H1 (cell line): Measurements from ENCODE around the gene BIVM. TPM values are rescaled to one million over a fixed set of nuclear protein-coding genes. Genes with fewer than 3 reads are reported as not detected.

ENCODE experiments used
- CTCF ChIA-PET: fragments of 300-600 bp; sonication (Branson Sonifier 250); formaldehyde crosslinking; loops from one replicate; lab custom pipeline; 2021; ENCODE audit not compliant: partially characterized antibody; lab: Charles Lee
- POLR2A ChIA-PET: fragments of 300-600 bp; sonication (Branson Sonifier 250); formaldehyde crosslinking; loops from one replicate; lab custom pipeline; 2021; ENCODE audit warnings: inconsistent platforms; ENCODE audit not compliant: partially characterized antibody; lab: Charles Lee
- DNase-seq, 2 experiments: peaks; one replicate each; pipeline versions ENCODE4 v3.0.0 to v3.0.0-alpha.2; 2010 to 2022; ENCODE audit warnings: low spot score in 2 of 2, low read depth in 1 of 2, mixed read lengths in 1 of 2
- FAIRE-seq: peaks from 2 replicates; lab custom pipeline; 2011; peaks lifted over from hg19 to GRCh38; lab: Jason Lieb, UNC
- H2AFZ ChIP-seq: 2 replicates; pipeline ENCODE4 v1.8.1; 2012; ENCODE audit warnings: low read length, inconsistent platforms
- H2AK5ac ChIP-seq: 2 replicates; pipeline ENCODE4 v1.6.1; 2013; ENCODE audit warnings: low read depth, low read length
- H2BK120ac ChIP-seq: replicated peaks from 2 replicates; pipeline ENCODE3; 2013; ENCODE audit warnings: low read depth, low read length, inconsistent platforms
- H2BK12ac ChIP-seq: 2 replicates; pipeline ENCODE4 v1.6.1; 2013; ENCODE audit warnings: low read depth, low read length
- H2BK15ac ChIP-seq: 2 replicates; pipeline ENCODE4 v1.6.1; 2013; ENCODE audit warnings: low read length
- H2BK20ac ChIP-seq: 2 replicates; pipeline ENCODE4 v1.6.1; 2013; ENCODE audit warnings: low read length
- H2BK5ac ChIP-seq: 2 replicates; pipeline ENCODE4 v1.6.1; 2013; ENCODE audit warnings: low read depth, low read length
- H3K14ac ChIP-seq: 2 replicates; pipeline ENCODE4 v1.6.1; 2013; ENCODE audit warnings: inconsistent platforms; ENCODE audit not compliant: insufficient read length
- H3K18ac ChIP-seq: 2 replicates; pipeline ENCODE4 v1.6.1; 2013; ENCODE audit warnings: low read length; ENCODE audit errors: extremely low read depth
- H3K23ac ChIP-seq: 2 replicates; pipeline ENCODE4 v1.6.1; 2013; ENCODE audit warnings: inconsistent platforms; ENCODE audit not compliant: insufficient read length
- H3K23me2 ChIP-seq: 2 replicates; pipeline ENCODE4 v1.6.1; 2013; ENCODE audit warnings: low read depth, low read length
- H3K27ac ChIP-seq: 2 replicates; pipeline ENCODE4 v1.6.1; 2011; ENCODE audit warnings: low read depth, low read length, inconsistent platforms
- H3K27me3 ChIP-seq, 4 experiments: replicated peaks in 1 of 4; 1 replicate in 1 of 4; 2 replicates in 3 of 4; pipeline versions ENCODE4 v1.6.1 to v1.8.1; 2011 to 2013; ENCODE audit warnings: low read length in 3 of 4, mild to moderate bottlenecking in 3 of 4, inconsistent platforms in 2 of 4, mixed read lengths in 2 of 4, moderate library complexity in 1 of 4; ENCODE audit not compliant: control insufficient read depth in 3 of 4, insufficient read depth in 3 of 4; ENCODE audit errors: extremely low read depth in 1 of 4
- H3K36me3 ChIP-seq, 4 experiments: 2 replicates each; pipeline versions ENCODE4 v1.6.1 to v1.8.1; 2011 to 2013; ENCODE audit warnings: mild to moderate bottlenecking in 4 of 4, low read length in 3 of 4, moderate library complexity in 2 of 4, control low read depth in 1 of 4, inconsistent platforms in 1 of 4; ENCODE audit not compliant: insufficient read depth in 4 of 4, control insufficient read depth in 2 of 4
- H3K4ac ChIP-seq: replicated peaks from 2 replicates; pipeline ENCODE3; 2013; ENCODE audit warnings: low read length, low read depth, mixed read lengths, inconsistent platforms; ENCODE audit not compliant: insufficient read length
- H3K4me1 ChIP-seq, 4 experiments: replicated peaks in 1 of 4; 1 replicate in 1 of 4; 2 replicates in 3 of 4; pipeline versions ENCODE4 v1.6.1 to v1.8.1; 2011 to 2013; ENCODE audit warnings: low read length in 3 of 4, inconsistent platforms in 2 of 4, mixed read lengths in 1 of 4; ENCODE audit not compliant: insufficient read depth in 4 of 4, control insufficient read depth in 3 of 4
- H3K4me2 ChIP-seq, 2 experiments: 2 replicates each; pipeline versions ENCODE4 v1.6.1 to v1.8.1; 2011 to 2013; ENCODE audit warnings: low read depth in 2 of 2, low read length in 2 of 2, control low read depth in 1 of 2, inconsistent platforms in 1 of 2, mild to moderate bottlenecking in 1 of 2; ENCODE audit not compliant: insufficient read depth in 1 of 2
- H3K4me3 ChIP-seq, 4 experiments: fragments of 200-600, 300-600 bp in 1 of 4; sonication (generic), shearing (Covaris generic), sonication (Bioruptor Twin) in 1 of 4; 2 replicates each; pipeline versions ENCODE4 v1.5.1 to v1.8.1; 2011 to 2016; ENCODE audit warnings: low read length in 4 of 4, low read depth in 3 of 4, control low read depth in 2 of 4, inconsistent platforms in 2 of 4, mild to moderate bottlenecking in 2 of 4, mixed read lengths in 1 of 4, moderate library complexity in 1 of 4; ENCODE audit not compliant: insufficient read depth in 2 of 4; ENCODE audit errors: extremely low read depth in 1 of 4
- H3K56ac ChIP-seq: replicated peaks from 2 replicates; pipeline ENCODE3; 2013; ENCODE audit warnings: low read depth, mild to moderate bottlenecking, mixed read lengths, low read length, inconsistent platforms; ENCODE audit not compliant: insufficient read length
- H3K79me1 ChIP-seq: 2 replicates; pipeline ENCODE4 v1.6.1; 2013; ENCODE audit warnings: low read depth, low read length, control low read depth
- H3K79me2 ChIP-seq, 2 experiments: 2 replicates each; pipeline versions ENCODE4 v1.6.1 to v1.8.1; 2012 to 2013; ENCODE audit warnings: low read length in 2 of 2, mild to moderate bottlenecking in 2 of 2, inconsistent platforms in 1 of 2; ENCODE audit not compliant: insufficient read depth in 2 of 2, control insufficient read depth in 1 of 2
- H3K9ac ChIP-seq, 4 experiments: replicated peaks in 1 of 4; 1 replicate in 1 of 4; 2 replicates in 3 of 4; pipeline versions ENCODE4 v1.6.1 to v1.8.1; 2011 to 2013; ENCODE audit warnings: low read depth in 3 of 4, low read length in 3 of 4, control low read depth in 2 of 4, mild to moderate bottlenecking in 2 of 4, moderate library complexity in 2 of 4, inconsistent platforms in 1 of 4; ENCODE audit errors: extremely low read depth in 1 of 4
- H3K9me3 ChIP-seq, 2 experiments: 2 replicates each; pipeline versions ENCODE4 v1.6.1 to v1.8.1; 2012 to 2013; ENCODE audit warnings: mild to moderate bottlenecking in 2 of 2, moderate library complexity in 2 of 2, control low read depth in 1 of 2, inconsistent platforms in 1 of 2, low read depth in 1 of 2, low read length in 1 of 2, mixed read lengths in 1 of 2; ENCODE audit not compliant: insufficient read depth in 2 of 2
- H4K20me1 ChIP-seq, 2 experiments: replicated peaks in 1 of 2; 2 replicates each; pipeline versions ENCODE3 to v1.8.1; 2011 to 2013; ENCODE audit warnings: inconsistent platforms in 2 of 2, low read length in 2 of 2, mild to moderate bottlenecking in 1 of 2; ENCODE audit not compliant: insufficient read depth in 2 of 2, control insufficient read depth in 1 of 2
- H4K5ac ChIP-seq: 2 replicates; pipeline ENCODE4 v1.6.1; 2013; ENCODE audit warnings: low read length, low read depth, mixed read lengths, inconsistent platforms; ENCODE audit not compliant: insufficient read length
- H4K8ac ChIP-seq: 2 replicates; pipeline ENCODE4 v1.8.0; 2013; ENCODE audit warnings: mild to moderate bottlenecking, moderate library complexity, low read length, inconsistent platforms; ENCODE audit not compliant: insufficient read depth; ENCODE audit errors: extremely low read depth
- H4K91ac ChIP-seq: replicated peaks from 2 replicates; pipeline ENCODE3; 2013; ENCODE audit warnings: low read length, mixed read lengths, inconsistent platforms; ENCODE audit not compliant: insufficient read length
- BACH1 ChIP-seq: IDR thresholded peaks from 2 replicates; pipeline ENCODE4 v1.6.1; 2012; ENCODE audit warnings: low read length, improper control_type of control experiment
- CBX8 ChIP-seq: fragments of 300-800, 300-1000 bp; sonication (generic); IDR thresholded peaks from 2 replicates; pipeline ENCODE4 v1.7.1; 2016; ENCODE audit warnings: low read depth, low read length, borderline replicate concordance
- CEBPB ChIP-seq: IDR thresholded peaks from 2 replicates; pipeline ENCODE4 v1.6.1; 2012; ENCODE audit warnings: low read depth, low read length
- JUN ChIP-seq: IDR thresholded peaks from 2 replicates; pipeline ENCODE4 v1.6.1; 2011; ENCODE audit warnings: low read depth, mild to moderate bottlenecking, improper control_type of control experiment, low read length
- RAD21 ChIP-seq, 2 experiments: IDR thresholded peaks in 1 of 2; conservative IDR thresholded peaks in 1 of 2; 2 replicates each; pipeline ENCODE4 v1.6.1; 2011; ENCODE audit warnings: low read depth in 2 of 2, low read length in 2 of 2, improper control_type of control experiment in 1 of 2, inconsistent platforms in 1 of 2, mild to moderate bottlenecking in 1 of 2, moderate library complexity in 1 of 2
- RBBP5 ChIP-seq: IDR thresholded peaks from 2 replicates; pipeline ENCODE4 v1.7.1; 2012; ENCODE audit warnings: low read depth, mild to moderate bottlenecking, inconsistent platforms, low read length, moderate library complexity, borderline replicate concordance
- RFX5 ChIP-seq: IDR thresholded peaks from 2 replicates; pipeline ENCODE4 v1.6.1; 2011; ENCODE audit warnings: low read depth, low read length, improper control_type of control experiment, borderline replicate concordance
- SRF ChIP-seq: IDR thresholded peaks from 2 replicates; pipeline ENCODE4 v1.6.1; 2011; ENCODE audit warnings: mild to moderate bottlenecking, low read depth, low read length, moderate library complexity
- WGBS, 2 experiments: shearing (Covaris generic) in 1 of 2; methylation state at CpG; one replicate each; pipeline versions ENCODE4 v1.1.6 to v1.1.7; 2013 to 2015; ENCODE audit warnings: low lambda C conversion rate in 2 of 2, mixed read lengths in 2 of 2, inconsistent platforms in 1 of 2, low coverage in 1 of 2, missing lambda C conversion rate in 1 of 2; ENCODE audit not compliant: insufficient replicate concordance in 2 of 2, insufficient coverage in 1 of 2, insufficient read length in 1 of 2; ENCODE audit errors: extremely low coverage in 1 of 2, missing lambda C conversion rate in 1 of 2; 5-methylcytosine and 5-hydroxymethylcytosine counted together
- polyA plus RNA-seq, 7 experiments: library from polyadenylated mRNA; depleted of rRNA in 3 of 7; stranded (reverse) in 5 of 7; unstranded in 2 of 7; fragments of >200 nt in 5 of 7; fragments of 200-250 nt in 2 of 7; gene quantifications; 1 replicate in 5 of 7; 2 replicates in 1 of 7; 4 replicates in 1 of 7; pipeline versions ENCODE4 v1.2.1 to v1.2.3, GENCODE V29; 2011 to 2013; ENCODE audit warnings: missing spikeins in 2 of 7, mixed read lengths in 2 of 7
- total RNA-seq: library from RNA; stranded (reverse); fragmentation: NEBNext Ultra II Directional; extraction: Animal tissue kit (Norgen Biotek cat#: 25700); gene quantifications from 2 replicates; pipeline ENCODE4 v1.2.1, GENCODE V29; 2021
- TF ChIP-seq, protein P1 (sequence below): IDR thresholded peaks from 2 replicates; pipeline ENCODE4 v1.6.1; 2012; ENCODE audit warnings: low read length, inconsistent platforms
- TF ChIP-seq, protein P2 (sequence below): IDR thresholded peaks from 2 replicates; pipeline ENCODE4 v1.6.1; 2012; ENCODE audit warnings: inconsistent platforms
- TF ChIP-seq, protein P3 (sequence below): IDR thresholded peaks from 2 replicates; pipeline ENCODE4 v1.6.1; 2012; ENCODE audit warnings: inconsistent platforms

Gene BIVM
- total and polyA plus RNA-seq, 2 of the 8 experiments (the other 6 are each of a cell fraction or from before 2014, with no cell fraction given), result 1.8 to 5.5 TPM

DNA sequence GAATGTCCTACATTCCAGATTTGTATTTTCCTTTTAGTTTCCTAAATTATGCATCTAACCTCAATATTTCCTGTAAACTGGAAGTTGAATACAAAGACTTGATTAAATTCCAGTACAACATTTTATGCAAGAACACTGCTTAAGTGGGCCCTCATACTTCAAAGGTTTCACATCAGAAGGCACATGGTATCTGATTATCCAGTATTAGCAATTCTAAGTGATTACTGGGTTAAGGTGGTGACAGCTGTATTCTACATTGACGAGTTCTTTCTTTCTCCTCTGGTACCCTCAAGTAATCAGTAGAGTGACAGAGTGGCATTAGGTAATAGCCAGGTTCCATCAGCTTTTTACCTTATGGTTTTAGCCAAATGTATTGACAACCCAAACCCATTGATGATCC is 18.3 kb downstream of the BIVM start:
- Histone ChIP-seq H3K4me3 (no peak overlapping the region), H3K14ac (no peak overlapping the region), H4K5ac (no peak overlapping the region), H3K9ac (no peak overlapping the region), H3K4me2 (no peak overlapping the region), H3K4me1 (no peaks in the 10 kb centered on the region), H3K23ac (no peak overlapping the region), H3K9me3 (no peaks in the 10 kb centered on the region), H2AFZ (no peak overlapping the region), H4K91ac (no peak overlapping the region), H4K20me1 (no peaks in the 10 kb centered on the region), H2BK12ac (no peak overlapping the region), H3K27ac (no peak overlapping the region), H2BK5ac (no peak overlapping the region), H3K79me1 (no peaks in the 10 kb centered on the region), H2BK15ac (no peak overlapping the region), H3K18ac (no peak overlapping the region), H3K36me3 (no peaks in the 10 kb centered on the region), H3K79me2 (no peaks in the 10 kb centered on the region), H2BK120ac (no peak overlapping the region), H2BK20ac (no peak overlapping the region), H3K4ac (no peak overlapping the region), H3K56ac (no peak overlapping the region), H3K27me3 (no peaks in the 10 kb centered on the region), H3K23me2 (peaks cover 2% of the 10 kb centered on the region; the same call in 1 of the 2 replicates), H2AK5ac (no peak overlapping the region), H4K8ac (no peak overlapping the region)
- ChIA-PET POLR2A (no interaction called here), CTCF (no interaction called here)
- FAIRE-seq, result no peak
- WGBS, 2 experiments, result 80% methylated on average over 1 of the region's 1 CpG; no CpG with 5 or more reads in 1 of the 2 experiments
- DNase-seq, result no peak
- TF ChIP-seq SRF, result no peak
- TF ChIP-seq CBX8, result no peak
- no peak for TF ChIP-seq JUN
- TF ChIP-seq RFX5, result no peak
- TF ChIP-seq RAD21 (IDR thresholded peaks at IDR 0.05 in 1 of 2, conservative IDR thresholded peaks at IDR 0.05 in 1 of 2; ENCODE audit: low read depth in 2 of 2, low read length in 2 of 2), result no peak
- TF ChIP-seq, protein P1, sequence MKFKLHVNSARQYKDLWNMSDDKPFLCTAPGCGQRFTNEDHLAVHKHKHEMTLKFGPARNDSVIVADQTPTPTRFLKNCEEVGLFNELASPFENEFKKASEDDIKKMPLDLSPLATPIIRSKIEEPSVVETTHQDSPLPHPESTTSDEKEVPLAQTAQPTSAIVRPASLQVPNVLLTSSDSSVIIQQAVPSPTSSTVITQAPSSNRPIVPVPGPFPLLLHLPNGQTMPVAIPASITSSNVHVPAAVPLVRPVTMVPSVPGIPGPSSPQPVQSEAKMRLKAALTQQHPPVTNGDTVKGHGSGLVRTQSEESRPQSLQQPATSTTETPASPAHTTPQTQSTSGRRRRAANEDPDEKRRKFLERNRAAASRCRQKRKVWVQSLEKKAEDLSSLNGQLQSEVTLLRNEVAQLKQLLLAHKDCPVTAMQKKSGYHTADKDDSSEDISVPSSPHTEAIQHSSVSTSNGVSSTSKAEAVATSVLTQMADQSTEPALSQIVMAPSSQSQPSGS, result no peak
- TF ChIP-seq, protein P2, sequence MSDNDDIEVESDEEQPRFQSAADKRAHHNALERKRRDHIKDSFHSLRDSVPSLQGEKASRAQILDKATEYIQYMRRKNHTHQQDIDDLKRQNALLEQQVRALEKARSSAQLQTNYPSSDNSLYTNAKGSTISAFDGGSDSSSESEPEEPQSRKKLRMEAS, result no peak
- TF ChIP-seq CEBPB, result no peak
- TF ChIP-seq, protein P3, sequence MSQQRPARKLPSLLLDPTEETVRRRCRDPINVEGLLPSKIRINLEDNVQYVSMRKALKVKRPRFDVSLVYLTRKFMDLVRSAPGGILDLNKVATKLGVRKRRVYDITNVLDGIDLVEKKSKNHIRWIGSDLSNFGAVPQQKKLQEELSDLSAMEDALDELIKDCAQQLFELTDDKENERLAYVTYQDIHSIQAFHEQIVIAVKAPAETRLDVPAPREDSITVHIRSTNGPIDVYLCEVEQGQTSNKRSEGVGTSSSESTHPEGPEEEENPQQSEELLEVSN, result no peak
- TF ChIP-seq BACH1, result no peak
- no peak for TF ChIP-seq RBBP5
